Omental fat pad (tissue), 4 donors: Measurements from ENCODE around the gene INTS3. TPM values are rescaled to one million over a fixed set of nuclear protein-coding genes. Genes with fewer than 3 reads are reported as not detected.
"Not testable (repeated sequence)": the region's sequence is repeated elsewhere in the genome, so short reads cannot be mapped to it uniquely, and the experiment has no call there.

ENCODE experiments used
- ATAC-seq: fragments of 150-250 bp; one replicate; pipeline ENCODE4 v1.9.1; 2016; ENCODE audit warnings: mild to moderate bottlenecking, moderate library complexity; ENCODE audit not compliant: low FRiP score
- DNase-seq: peaks from one replicate; pipeline ENCODE4 v3.0.0-alpha.2; 2019; ENCODE audit warnings: low spot score
- total RNA-seq, 4 donors: library from RNA; depleted of rRNA; stranded (reverse); fragments of >200 nt; gene quantifications; one replicate each; pipeline ENCODE4 v1.1.0, GENCODE V29; 2016
- TF ChIP-seq, protein P1 (sequence below), 3 donors: fragments of 450-650 bp; IDR thresholded peaks; one replicate each; pipeline ENCODE4 v1.5.1; 2016 to 2017; ENCODE audit warnings: antibody characterized with exemption in 3 of 3, mild to moderate bottlenecking in 3 of 3, moderate library complexity in 2 of 3

The INTS3 gene
- total RNA-seq, 4 donors from 2014 or later = 28.6 to 65.3 (median 34.8) TPM

DNA sequence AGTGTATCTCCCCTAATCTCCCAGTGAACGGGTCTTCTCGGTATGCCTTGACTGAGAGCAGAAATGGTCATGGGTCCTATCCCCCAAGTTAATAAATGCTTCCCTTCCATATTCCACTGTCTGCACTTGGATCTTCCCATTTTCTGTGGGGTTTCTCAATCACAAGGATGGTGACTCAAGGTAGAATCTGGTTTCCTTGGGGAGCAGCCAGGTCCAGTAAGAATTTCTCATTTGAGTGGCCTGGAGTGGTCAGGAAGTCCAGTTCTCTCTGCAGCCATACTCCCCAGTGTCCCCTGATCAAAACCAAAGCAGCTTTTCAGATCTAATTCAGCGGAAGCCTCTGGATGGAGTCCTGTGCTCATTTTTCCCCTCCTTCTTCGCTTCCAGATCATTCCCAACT, 32.6 kb downstream of the INTS3 start:
- ATAC-seq (no peak), DNase-seq (no peak)
- TF ChIP-seq, protein P1, sequence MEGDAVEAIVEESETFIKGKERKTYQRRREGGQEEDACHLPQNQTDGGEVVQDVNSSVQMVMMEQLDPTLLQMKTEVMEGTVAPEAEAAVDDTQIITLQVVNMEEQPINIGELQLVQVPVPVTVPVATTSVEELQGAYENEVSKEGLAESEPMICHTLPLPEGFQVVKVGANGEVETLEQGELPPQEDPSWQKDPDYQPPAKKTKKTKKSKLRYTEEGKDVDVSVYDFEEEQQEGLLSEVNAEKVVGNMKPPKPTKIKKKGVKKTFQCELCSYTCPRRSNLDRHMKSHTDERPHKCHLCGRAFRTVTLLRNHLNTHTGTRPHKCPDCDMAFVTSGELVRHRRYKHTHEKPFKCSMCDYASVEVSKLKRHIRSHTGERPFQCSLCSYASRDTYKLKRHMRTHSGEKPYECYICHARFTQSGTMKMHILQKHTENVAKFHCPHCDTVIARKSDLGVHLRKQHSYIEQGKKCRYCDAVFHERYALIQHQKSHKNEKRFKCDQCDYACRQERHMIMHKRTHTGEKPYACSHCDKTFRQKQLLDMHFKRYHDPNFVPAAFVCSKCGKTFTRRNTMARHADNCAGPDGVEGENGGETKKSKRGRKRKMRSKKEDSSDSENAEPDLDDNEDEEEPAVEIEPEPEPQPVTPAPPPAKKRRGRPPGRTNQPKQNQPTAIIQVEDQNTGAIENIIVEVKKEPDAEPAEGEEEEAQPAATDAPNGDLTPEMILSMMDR (IDR thresholded peaks at IDR 0.05) = no peak

DNA sequence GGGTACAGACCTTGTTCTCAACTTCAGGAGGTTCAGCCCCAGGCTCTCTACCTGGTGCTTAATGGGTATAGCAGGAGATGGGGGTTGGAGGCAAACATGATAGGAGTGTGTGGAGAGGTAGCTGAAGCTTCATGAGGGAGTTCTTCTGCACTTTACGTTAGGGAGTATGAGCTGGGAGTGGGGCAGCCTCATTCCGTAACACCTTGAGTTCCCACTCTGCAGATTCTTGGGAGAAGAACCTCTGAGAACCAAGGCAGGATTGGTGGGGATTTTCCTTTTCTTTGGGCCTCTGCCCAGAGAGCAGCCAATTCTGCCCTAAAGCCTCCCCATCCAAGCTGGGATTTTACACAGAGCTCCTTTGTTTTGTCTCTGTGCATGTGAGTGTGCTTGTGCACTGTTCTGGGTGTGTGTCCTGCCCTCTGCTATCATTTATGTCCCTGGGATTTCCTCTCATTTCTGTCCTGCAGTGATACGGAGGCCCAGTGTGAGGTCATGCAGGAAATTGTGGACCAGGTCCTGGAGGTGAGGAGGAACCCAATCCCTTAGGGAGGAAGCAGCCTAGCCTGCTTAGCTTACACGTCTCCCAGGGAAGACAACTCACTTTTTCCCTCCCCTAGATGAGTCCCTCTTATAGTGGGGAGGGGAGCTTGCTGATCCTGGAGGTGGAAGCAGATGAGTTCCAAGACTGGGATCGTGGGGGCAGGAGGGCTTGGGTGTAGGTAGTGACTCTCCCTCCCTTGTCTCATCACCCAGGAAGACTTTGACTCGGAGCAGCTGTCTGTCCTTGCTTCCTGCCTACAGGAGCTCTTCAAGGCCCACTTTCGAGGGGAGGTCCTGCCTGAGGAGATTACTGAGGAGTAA, 35.7 kb downstream of the INTS3 start:
- no peak for DNase-seq
- TF ChIP-seq, protein P1 (IDR thresholded peaks at IDR 0.05) = no peak
- no peak for ATAC-seq

- DNase-seq = no peak
- ATAC-seq = no peak
- TF ChIP-seq, protein P1 (IDR thresholded peaks at IDR 0.05) = no peak
These were observed 36.5 kb downstream of the INTS3 start for GRCh38 chr1:153764310-153764709.

DNA sequence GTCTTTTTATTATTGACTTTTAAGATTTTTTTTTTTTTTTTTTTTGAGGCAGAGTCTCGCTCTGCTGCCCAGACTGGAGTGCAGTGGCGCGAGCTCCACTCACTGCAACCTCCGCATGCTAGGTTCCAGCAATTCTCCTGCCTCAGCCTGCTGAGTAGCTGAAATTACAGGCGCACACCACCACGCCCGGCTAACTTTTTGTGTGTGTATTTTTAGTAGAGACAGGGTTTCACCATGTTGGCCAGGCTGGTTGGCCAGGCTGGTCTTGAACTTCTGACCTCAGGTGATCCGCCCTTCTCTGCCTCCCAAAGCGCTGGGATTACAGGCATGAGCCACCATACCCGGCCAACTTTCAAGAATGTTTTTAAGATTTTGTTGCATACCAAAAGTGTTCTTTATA, 38.8 kb downstream of the INTS3 start:
- not testable (repeated sequence) for ATAC-seq, DNase-seq

GRCh38 chr1:153767519-153767918, 39.7 kb downstream of the INTS3 start:
- DNase-seq (no peak), ATAC-seq (no peak)
- TF ChIP-seq, protein P1 (IDR thresholded peaks at IDR 0.05) = no peak

- ATAC-seq = no peak
- TF ChIP-seq, protein P1 (IDR thresholded peaks at IDR 0.05) = no peak
- no peak for DNase-seq
These were observed 40.7 kb downstream of the INTS3 start for GRCh38 chr1:153768316-153769181.

GRCh38 chr1:153769221-153769620, 41.4 kb downstream of the INTS3 start:
- DNase-seq (no peak), ATAC-seq (no peak)
- TF ChIP-seq, protein P1 (IDR thresholded peaks at IDR 0.05) = no peak
